LNCAP (cell line): ENCODE measurements around the gene TMC1.
"Not testable (repeated sequence)": the region's sequence is repeated elsewhere in the genome, so short reads cannot be mapped to it uniquely, and the experiment has no call there.

Experiments
- CTCF ChIP-seq: fragments of 450-650 bp; IDR thresholded peaks from 2 replicates; pipeline ENCODE4 v1.5.1; 2017; ENCODE audit warnings: mild to moderate bottlenecking

TMC1 gene

GRCh38 chr9:72521416-72521815 lies at the start of gene TMC1:
Gene TMC1, plus strand, starts transcription at chr9:72521608. Its CDS starts 127,041 bp downstream, at chr9:72648649.
- TF ChIP-seq CTCF = not testable (repeated sequence)

- TF ChIP-seq CTCF = no peak
Measured at GRCh38 chr9:72473474-72474261, 47.7 kb upstream of the TMC1 start.

GRCh38 chr9:72474676-72475075 lies 46.7 kb upstream of the TMC1 start:
- no peak for TF ChIP-seq CTCF

GRCh38 chr9:72476100-72476499 lies 45.3 kb upstream of the TMC1 start:
- TF ChIP-seq CTCF = no peak

GRCh38 chr9:72476617-72477437 lies 44.6 kb upstream of the TMC1 start:
- no peak for TF ChIP-seq CTCF

GRCh38 chr9:72477930-72478518 lies 43.4 kb upstream of the TMC1 start:
- no peak for TF ChIP-seq CTCF

GRCh38 chr9:72478966-72479365 lies 42.4 kb upstream of the TMC1 start:
- TF ChIP-seq CTCF = no peak
